ENCODE measurements around the gene MRC2. TPM values are rescaled to one million over a fixed set of nuclear protein-coding genes. Genes with fewer than 3 reads are reported as not detected.

Gene MRC2
- total RNA-seq, 1 experiment from 2014 or later: 7.6 TPM

- DNase-seq (ENCODE audit: low read depth, low spot score): no peak
These were observed 2.3 kb downstream of the MRC2 start for GRCh38 chr17:62629556-62630364.

GRCh38 chr17:62630365-62631085 lies 3.1 kb downstream of the MRC2 start:
- no peak for DNase-seq (ENCODE audit: low read depth, low spot score)
- in situ Hi-C loops (cut with HindIII; ENCODE audit: low pct_unique_long_range_greater_than_20kb, low sequenced_read_pairs): no loop called here

More at GRCh38 chr17:62629556-62630364, 2.3 kb downstream of the MRC2 start:
- in situ Hi-C loops (cut with HindIII; ENCODE audit: low pct_unique_long_range_greater_than_20kb, low sequenced_read_pairs): no loop called here

GRCh38 chr17:62631086-62631935 lies 3.8 kb downstream of the MRC2 start:
- in situ Hi-C loops (cut with HindIII; ENCODE audit: low pct_unique_long_range_greater_than_20kb, low sequenced_read_pairs): no loop called here

GRCh38 chr17:62631936-62632924 lies 4.8 kb downstream of the MRC2 start:
- in situ Hi-C loops (cut with HindIII; ENCODE audit: low pct_unique_long_range_greater_than_20kb, low sequenced_read_pairs): no loop called here
- no peak for DNase-seq (ENCODE audit: low read depth, low spot score)

More at GRCh38 chr17:62631086-62631935, 3.8 kb downstream of the MRC2 start:
- no peak for DNase-seq (ENCODE audit: low read depth, low spot score)

- in situ Hi-C loops (cut with HindIII; ENCODE audit: low pct_unique_long_range_greater_than_20kb, low sequenced_read_pairs): no loop called here
- peak; percentile 59 for DNase-seq (ENCODE audit: low read depth, low spot score)
These were observed 10.3 kb downstream of the MRC2 start for GRCh38 chr17:62637809-62638208.

- no peak for DNase-seq (ENCODE audit: low read depth, low spot score)
- in situ Hi-C loops (cut with HindIII; ENCODE audit: low pct_unique_long_range_greater_than_20kb, low sequenced_read_pairs): no loop called here
These were observed 13.7 kb downstream of the MRC2 start for GRCh38 chr17:62641153-62641552.

GRCh38 chr17:62641951-62642350 lies 14.5 kb downstream of the MRC2 start:
- DNase-seq (ENCODE audit: low read depth, low spot score): no peak
- in situ Hi-C loops (cut with HindIII; ENCODE audit: low pct_unique_long_range_greater_than_20kb, low sequenced_read_pairs): no loop called here

- in situ Hi-C loops (cut with HindIII; ENCODE audit: low pct_unique_long_range_greater_than_20kb, low sequenced_read_pairs): no loop called here
- DNase-seq (ENCODE audit: low read depth, low spot score): no peak
These were observed 16.0 kb downstream of the MRC2 start for GRCh38 chr17:62643496-62643895.

- no peak for DNase-seq (ENCODE audit: low read depth, low spot score)
- in situ Hi-C loops (cut with HindIII; ENCODE audit: low pct_unique_long_range_greater_than_20kb, low sequenced_read_pairs): no loop called here
These were observed 17.2 kb downstream of the MRC2 start for GRCh38 chr17:62644487-62645173.

GRCh38 chr17:62648251-62648955 lies 20.9 kb downstream of the MRC2 start:
- in situ Hi-C loops (cut with HindIII; ENCODE audit: low pct_unique_long_range_greater_than_20kb, low sequenced_read_pairs): no loop called here
- no peak for DNase-seq (ENCODE audit: low read depth, low spot score)

GRCh38 chr17:62648956-62649294 lies 21.5 kb downstream of the MRC2 start:
- in situ Hi-C loops (cut with HindIII; ENCODE audit: low pct_unique_long_range_greater_than_20kb, low sequenced_read_pairs): no loop called here
- DNase-seq (ENCODE audit: low read depth, low spot score): no peak

GRCh38 chr17:62649570-62649969 lies 22.1 kb downstream of the MRC2 start:
- no peak for DNase-seq (ENCODE audit: low read depth, low spot score)
- in situ Hi-C loops (cut with HindIII; ENCODE audit: low pct_unique_long_range_greater_than_20kb, low sequenced_read_pairs): no loop called here

GRCh38 chr17:62650587-62650986 lies 23.1 kb downstream of the MRC2 start:
- in situ Hi-C loops (cut with HindIII; ENCODE audit: low pct_unique_long_range_greater_than_20kb, low sequenced_read_pairs): no loop called here
- DNase-seq (ENCODE audit: low read depth, low spot score): peak; percentile 69

GRCh38 chr17:62652251-62653001 lies 25.0 kb downstream of the MRC2 start:
- in situ Hi-C loops (cut with HindIII; ENCODE audit: low pct_unique_long_range_greater_than_20kb, low sequenced_read_pairs): no loop called here

GRCh38 chr17:62653002-62653825 lies 25.7 kb downstream of the MRC2 start:
- in situ Hi-C loops (cut with HindIII; ENCODE audit: low pct_unique_long_range_greater_than_20kb, low sequenced_read_pairs): no loop called here
- DNase-seq (ENCODE audit: low read depth, low spot score): no peak

More at GRCh38 chr17:62652251-62653001, 25.0 kb downstream of the MRC2 start:
- DNase-seq (ENCODE audit: low read depth, low spot score): no peak
